Naive B cell (primary cell): ENCODE data around the gene FBH1. TPM values are rescaled to one million over a fixed set of nuclear protein-coding genes. Genes with fewer than 3 reads are reported as not detected.

Experiments used
- ATAC-seq, 2 donors: fragments of 150-1000 bp; cut with Tn5 transposase; 2 replicates each; pipeline ENCODE4 v1.10.0; 2021; ENCODE audit warnings: low read depth in 2 of 2, mild to moderate bottlenecking in 2 of 2, moderate library complexity in 2 of 2
- DNase-seq: peaks from one replicate; pipeline ENCODE4 v3.0.0; 2022
- H3K27ac Mint-ChIP-seq, 6 donors: one replicate each; pipeline ENCODE4 v1.8.0; 2020 to 2022; ENCODE audit warnings: mild to moderate bottlenecking in 6 of 6, mixed read lengths in 6 of 6, moderate library complexity in 5 of 6, inconsistent platforms in 2 of 6
- H3K27me3 Mint-ChIP-seq, 3 donors: one replicate each; pipeline ENCODE4 v1.8.0; 2021 to 2022; ENCODE audit warnings: mixed read lengths in 3 of 3, mild to moderate bottlenecking in 1 of 3
- H3K36me3 Mint-ChIP-seq, 2 donors: one replicate each; pipeline ENCODE4 v1.8.0; 2020 to 2022; ENCODE audit warnings: mixed read lengths in 2 of 2, inconsistent platforms in 1 of 2, mild to moderate bottlenecking in 1 of 2
- H3K4me1 Mint-ChIP-seq, 3 donors: one replicate each; pipeline ENCODE4 v1.8.0; 2020 to 2022; ENCODE audit warnings: mixed read lengths in 3 of 3, inconsistent platforms in 1 of 3, mild to moderate bottlenecking in 1 of 3, moderate library complexity in 1 of 3
- H3K4me3 Mint-ChIP-seq, 8 donors: one replicate each; pipeline ENCODE4 v1.8.0; 2020 to 2022; ENCODE audit warnings: mild to moderate bottlenecking in 8 of 8, mixed read lengths in 8 of 8, moderate library complexity in 8 of 8, inconsistent platforms in 2 of 8
- H3K9me3 Mint-ChIP-seq, 7 donors: one replicate each; pipeline ENCODE4 v1.8.0; 2020 to 2022; ENCODE audit warnings: mixed read lengths in 7 of 7, mild to moderate bottlenecking in 5 of 7, inconsistent platforms in 2 of 7, moderate library complexity in 1 of 7
- polyA plus RNA-seq, 6 donors: library from polyadenylated mRNA; unstranded; fragments of 300-500 nt; fragmentation: Illumina TruSeq; gene quantifications; one replicate each; pipeline ENCODE4 v1.2.3, GENCODE V29; 2021; ENCODE audit warnings: low read depth in 6 of 6

The FBH1 gene
- polyA plus RNA-seq, 6 donors from 2014 or later = 93.4 to 123 (median 95.2) TPM

GRCh38 chr10:5917305-5917704, 27.3 kb downstream of the FBH1 start:
- H3K4me1 Mint-ChIP-seq = no peaks in the 10 kb centered on the region
- no peak overlapping the region for H3K4me3 Mint-ChIP-seq
- H3K27me3 Mint-ChIP-seq = no peaks in the 10 kb centered on the region
- H3K36me3 Mint-ChIP-seq = peaks cover 17 to 49% of the 10 kb centered on the region in 2 donors
- H3K27ac Mint-ChIP-seq = no peak overlapping the region
- no peak for DNase-seq
- no peaks in the 10 kb centered on the region for H3K9me3 Mint-ChIP-seq
- no peak for ATAC-seq

- no peaks in the 10 kb centered on the region for H3K27me3 Mint-ChIP-seq
- no peak for ATAC-seq
- H3K4me1 Mint-ChIP-seq = no peaks in the 10 kb centered on the region
- H3K36me3 Mint-ChIP-seq = peaks cover 17 to 49% of the 10 kb centered on the region in 2 donors
- no peaks in the 10 kb centered on the region for H3K9me3 Mint-ChIP-seq
- no peak for DNase-seq
- H3K27ac Mint-ChIP-seq = no peak overlapping the region
- H3K4me3 Mint-ChIP-seq = no peak overlapping the region
Observed at GRCh38 chr10:5918763-5919162, 28.7 kb downstream of the FBH1 start.

GRCh38 chr10:5919568-5919967, 29.5 kb downstream of the FBH1 start:
- peaks cover 23 to 49% of the 10 kb centered on the region in 2 donors for H3K36me3 Mint-ChIP-seq

GRCh38 chr10:5921746-5922145, 31.7 kb downstream of the FBH1 start:
- Mint-ChIP-seq H3K27me3 (no peaks in the 10 kb centered on the region), H3K36me3 (peaks cover 27 to 36% of the 10 kb centered on the region in 2 donors), H3K9me3 (no peaks in the 10 kb centered on the region), H3K4me1 (no peaks in the 10 kb centered on the region), H3K27ac (no peak overlapping the region), H3K4me3 (no peak overlapping the region)
- DNase-seq (no peak), ATAC-seq (no peak)

More at GRCh38 chr10:5919568-5919967, 29.5 kb downstream of the FBH1 start:
- H3K27me3 Mint-ChIP-seq = no peaks in the 10 kb centered on the region
- no peak overlapping the region for H3K4me3 Mint-ChIP-seq
- H3K9me3 Mint-ChIP-seq = no peaks in the 10 kb centered on the region
- H3K4me1 Mint-ChIP-seq = no peaks in the 10 kb centered on the region
- DNase-seq (no peak), ATAC-seq (no peak)
- H3K27ac Mint-ChIP-seq = no peak overlapping the region

- H3K9me3 Mint-ChIP-seq = no peaks in the 10 kb centered on the region
- ATAC-seq (no peak), DNase-seq (no peak)
- H3K27me3 Mint-ChIP-seq = no peaks in the 10 kb centered on the region
- peak overlapping the region in 1 of 6 donors; percentile 75 for H3K27ac Mint-ChIP-seq
- peaks cover 35 to 38% of the 10 kb centered on the region in 2 donors for H3K36me3 Mint-ChIP-seq
- no peaks in the 10 kb centered on the region for H3K4me1 Mint-ChIP-seq
- H3K4me3 Mint-ChIP-seq = no peak overlapping the region
Observed at GRCh38 chr10:5924889-5925288, 34.8 kb downstream of the FBH1 start.

- H3K27me3 Mint-ChIP-seq = no peaks in the 10 kb centered on the region
- peak overlapping the region in 1 of 6 donors; percentile 76 for H3K27ac Mint-ChIP-seq
- H3K4me1 Mint-ChIP-seq = no peaks in the 10 kb centered on the region
- H3K9me3 Mint-ChIP-seq = no peaks in the 10 kb centered on the region
- peaks cover 27 to 40% of the 10 kb centered on the region in 2 donors for H3K36me3 Mint-ChIP-seq
- ATAC-seq = no peak
- no peak for DNase-seq
- H3K4me3 Mint-ChIP-seq = no peak overlapping the region
Observed at GRCh38 chr10:5927306-5927705, 37.3 kb downstream of the FBH1 start.

GRCh38 chr10:5929442-5929841, 39.4 kb downstream of the FBH1 start:
- no peak for DNase-seq
- peaks cover 23 to 32% of the 10 kb centered on the region in 2 donors for H3K36me3 Mint-ChIP-seq
- no peak for ATAC-seq
- H3K4me3 Mint-ChIP-seq = no peak overlapping the region
- no peak overlapping the region for H3K27ac Mint-ChIP-seq
- H3K27me3 Mint-ChIP-seq = no peaks in the 10 kb centered on the region
- H3K9me3 Mint-ChIP-seq = no peaks in the 10 kb centered on the region
- H3K4me1 Mint-ChIP-seq = no peaks in the 10 kb centered on the region

- Mint-ChIP-seq H3K36me3 (peaks cover 17 to 32% of the 10 kb centered on the region in 2 donors), H3K27ac (peak overlapping the region in 2 of 6 donors; percentile 67 to 93), H3K27me3 (no peaks in the 10 kb centered on the region), H3K4me1 (no peaks in the 10 kb centered on the region), H3K4me3 (peak overlapping the region in 1 of 8 donors; percentile 66), H3K9me3 (no peaks in the 10 kb centered on the region)
- ATAC-seq (no peak), DNase-seq (no peak)
Observed at GRCh38 chr10:5930272-5930671, 40.2 kb downstream of the FBH1 start.

- H3K9me3 Mint-ChIP-seq = no peaks in the 10 kb centered on the region
- ATAC-seq = no peak
- peaks cover 18 to 39% of the 10 kb centered on the region in 2 donors for H3K36me3 Mint-ChIP-seq
- H3K4me3 Mint-ChIP-seq = no peak overlapping the region
- H3K27ac Mint-ChIP-seq = peak overlapping the region in 1 of 6 donors; percentile 33
- H3K4me1 Mint-ChIP-seq = no peaks in the 10 kb centered on the region
- DNase-seq = no peak
- H3K27me3 Mint-ChIP-seq = no peaks in the 10 kb centered on the region
Observed at GRCh38 chr10:5932345-5932744, 42.3 kb downstream of the FBH1 start.

- peaks cover 0 to 8% (median 0%) of the 10 kb centered on the region in 3 donors for H3K4me1 Mint-ChIP-seq
- H3K27me3 Mint-ChIP-seq = no peaks in the 10 kb centered on the region
- no peak overlapping the region for H3K27ac Mint-ChIP-seq
- H3K4me3 Mint-ChIP-seq = peak overlapping the region in 1 of 8 donors; percentile 60
- H3K36me3 Mint-ChIP-seq = peaks cover 31 to 43% of the 10 kb centered on the region in 2 donors
- ATAC-seq (no peak), DNase-seq (no peak)
- H3K9me3 Mint-ChIP-seq = no peaks in the 10 kb centered on the region
Observed at GRCh38 chr10:5933909-5934546, 44.0 kb downstream of the FBH1 start.

- no peak overlapping the region for H3K4me3 Mint-ChIP-seq
- peak overlapping the region in 2 of 6 donors; percentile 42 for H3K27ac Mint-ChIP-seq
- H3K9me3 Mint-ChIP-seq = no peaks in the 10 kb centered on the region
- peaks cover 0 to 8% (median 0%) of the 10 kb centered on the region in 3 donors for H3K4me1 Mint-ChIP-seq
- peaks cover 31 to 37% of the 10 kb centered on the region in 2 donors for H3K36me3 Mint-ChIP-seq
- H3K27me3 Mint-ChIP-seq = no peaks in the 10 kb centered on the region
- DNase-seq (no peak), ATAC-seq (no peak)
Observed at GRCh38 chr10:5935628-5936027, 45.6 kb downstream of the FBH1 start.

- ATAC-seq (no peak), DNase-seq (no peak)
- Mint-ChIP-seq H3K4me3 (peak overlapping the region in 1 of 8 donors; percentile 35), H3K27ac (peak overlapping the region in 1 of 6 donors; percentile 72), H3K36me3 (peaks cover 28 to 30% of the 10 kb centered on the region in 2 donors), H3K27me3 (no peaks in the 10 kb centered on the region), H3K9me3 (no peaks in the 10 kb centered on the region), H3K4me1 (peaks cover 0 to 8% (median 0%) of the 10 kb centered on the region in 3 donors)
Observed at GRCh38 chr10:5937016-5937415, 47.0 kb downstream of the FBH1 start.

- Mint-ChIP-seq H3K4me3 (no peak overlapping the region), H3K4me1 (peaks cover 0 to 8% (median 0%) of the 10 kb centered on the region in 3 donors), H3K36me3 (peaks cover 23 to 24% of the 10 kb centered on the region in 2 donors), H3K27me3 (no peaks in the 10 kb centered on the region), H3K27ac (peak overlapping the region in 3 of 6 donors; percentile 3 to 79 (median 78)), H3K9me3 (no peaks in the 10 kb centered on the region)
- DNase-seq (no peak), ATAC-seq (no peak)
Observed at GRCh38 chr10:5938291-5938690, 48.2 kb downstream of the FBH1 start.

GRCh38 chr10:5940807-5941218, 50.8 kb downstream of the FBH1 start:
- Mint-ChIP-seq H3K27me3 (no peaks in the 10 kb centered on the region), H3K9me3 (no peaks in the 10 kb centered on the region), H3K4me3 (no peak overlapping the region), H3K4me1 (peaks cover 8 to 12% (median 9%) of the 10 kb centered on the region in 3 donors), H3K36me3 (peaks cover 19 to 24% of the 10 kb centered on the region in 2 donors), H3K27ac (peak overlapping the region in 1 of 6 donors; percentile 52)
- ATAC-seq (no peak), DNase-seq (no peak)
